HG02759 (cell line): ENCODE measurements around the gene BCAS4.
"Not testable (repeated sequence)": the region's sequence is repeated elsewhere in the genome, so short reads cannot be mapped to it uniquely, and the experiment has no call there.

ENCODE experiments used
- ATAC-seq: cut with Tn5 transposase; IDR thresholded peaks from one replicate; pipeline ENCODE4 v1.9.1; 2021; ENCODE audit warnings: mild to moderate bottlenecking, moderate library complexity; ENCODE audit not compliant: unreplicated experiment

The BCAS4 gene

GRCh38 chr20:50798650-50799049, 3.8 kb downstream of the BCAS4 start:
- no peak for ATAC-seq

- no peak for ATAC-seq
These were observed 4.5 kb downstream of the BCAS4 start for GRCh38 chr20:50799176-50799889.

DNA sequence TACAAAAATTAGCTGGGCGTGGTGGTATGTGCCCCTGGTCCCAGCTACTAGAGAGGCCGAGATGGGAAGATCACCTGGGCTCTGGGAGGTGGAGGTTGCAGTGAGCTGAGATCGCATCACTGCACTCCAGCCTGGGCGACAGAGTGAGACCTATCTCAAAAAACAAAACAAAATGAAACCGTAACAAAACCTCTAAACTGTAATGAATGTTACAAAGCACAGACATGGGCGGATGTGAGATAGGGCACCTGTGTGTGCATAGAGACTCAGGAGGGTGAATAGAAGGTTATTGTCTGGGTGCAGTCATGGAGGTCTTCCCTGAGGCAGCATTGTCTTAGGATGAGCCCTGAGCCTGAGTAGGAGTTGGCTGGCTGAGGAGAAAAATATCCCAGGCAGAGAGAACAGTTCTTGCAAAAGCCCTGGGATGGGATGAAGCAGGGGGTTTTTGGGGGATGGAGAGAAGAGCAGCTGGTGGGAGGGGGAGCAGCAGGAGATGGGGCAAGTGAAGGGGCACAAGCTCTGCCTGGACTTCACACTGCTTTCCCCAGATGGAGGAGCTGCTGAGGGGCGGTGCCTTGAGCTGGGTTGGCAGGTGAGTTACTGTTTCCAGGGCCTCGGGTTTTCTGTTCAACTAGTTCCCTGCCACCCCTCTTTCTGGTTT, 5.2 kb downstream of the BCAS4 start:
- ATAC-seq = peak; percentile 45

- ATAC-seq = not testable (repeated sequence)
These were observed 6.3 kb downstream of the BCAS4 start for GRCh38 chr20:50800986-50801746.

- no peak for ATAC-seq
These were observed 6.9 kb downstream of the BCAS4 start for GRCh38 chr20:50801747-50802125.

GRCh38 chr20:50802289-50802688, 7.4 kb downstream of the BCAS4 start:
- no peak for ATAC-seq

- ATAC-seq = no peak
These were observed 9.8 kb downstream of the BCAS4 start for GRCh38 chr20:50804437-50805348.

- no peak for ATAC-seq
These were observed 10.5 kb downstream of the BCAS4 start for GRCh38 chr20:50805349-50805684.

DNA sequence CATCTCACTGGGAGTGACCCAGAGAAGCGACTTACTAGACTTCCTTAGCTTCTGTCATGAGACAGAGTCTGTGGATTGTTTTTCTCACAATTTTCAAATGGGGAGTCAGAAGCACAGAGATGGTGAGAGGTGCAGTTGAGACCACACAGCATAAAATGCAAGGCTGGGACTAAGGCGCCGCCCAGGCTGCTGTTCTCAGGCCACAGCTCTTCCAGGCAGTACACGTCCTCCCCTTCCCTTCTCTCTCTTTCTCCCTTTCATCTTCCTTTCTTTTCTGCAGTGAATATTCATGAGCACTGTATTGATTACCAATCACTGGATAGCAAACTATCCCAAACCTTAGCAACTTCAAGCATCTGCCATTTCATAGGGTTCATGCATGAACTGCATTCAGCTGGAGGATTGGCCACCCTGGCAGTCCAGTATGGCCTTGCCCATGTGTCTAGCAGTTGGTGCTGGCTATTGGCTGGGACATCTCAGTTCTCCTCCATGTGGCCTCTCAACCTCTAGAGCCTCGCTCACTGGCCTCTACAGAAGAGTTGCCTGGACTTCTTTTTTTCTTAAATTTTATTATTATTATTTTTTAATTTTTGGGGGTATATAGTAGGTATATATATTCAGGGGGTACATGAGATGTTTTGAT, 11.4 kb downstream of the BCAS4 start:
- no peak for ATAC-seq

DNA sequence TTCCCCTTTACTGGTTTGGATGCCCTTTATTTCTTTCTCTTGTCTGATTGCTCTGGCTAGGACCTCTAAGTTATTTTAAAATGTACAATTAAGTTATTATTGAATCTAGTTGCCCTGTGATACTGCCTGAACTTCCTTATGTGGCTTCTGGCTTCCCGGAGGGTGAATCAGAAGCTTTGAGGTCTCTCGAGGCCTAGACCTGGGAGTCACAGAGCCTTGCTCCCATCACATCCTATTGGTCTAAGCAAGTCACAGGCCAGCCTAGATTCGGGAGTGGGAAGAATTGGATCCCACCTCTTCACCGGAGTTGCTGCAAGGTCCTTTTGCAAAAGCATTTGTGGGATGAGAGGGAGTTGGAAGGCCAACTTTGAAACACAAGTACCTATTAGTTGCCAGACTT, 15.2 kb downstream of the BCAS4 start:
- ATAC-seq = no peak

- no peak for ATAC-seq
These were observed 16.0 kb downstream of the BCAS4 start for GRCh38 chr20:50810842-50811241.

DNA sequence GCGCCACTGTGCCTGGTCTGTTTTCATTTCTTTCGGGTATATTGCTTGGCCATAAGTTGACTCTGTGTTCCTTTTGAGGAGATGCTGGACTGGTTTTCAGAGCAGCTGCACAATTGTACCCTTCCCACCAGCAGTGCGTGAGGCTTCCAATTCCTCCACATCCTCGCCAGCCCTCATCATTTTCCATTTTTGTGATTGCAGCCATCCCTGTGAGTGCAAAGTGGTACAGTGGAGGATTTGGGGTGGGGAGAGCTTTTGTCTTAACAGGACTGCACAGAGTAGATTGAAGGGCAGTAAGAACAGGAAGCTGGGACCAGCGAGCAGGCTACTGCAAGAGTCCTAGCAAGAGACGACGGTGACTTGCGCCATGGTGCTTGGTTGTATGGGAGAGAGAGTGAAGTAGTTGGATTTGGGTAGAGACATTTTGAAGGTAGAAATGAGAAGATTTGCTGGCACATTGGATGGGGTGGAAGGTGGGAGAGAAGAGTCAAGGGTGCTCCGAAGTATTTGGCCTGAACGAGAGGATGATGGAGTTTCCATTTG, 18.3 kb downstream of the BCAS4 start:
- ATAC-seq = no peak

DNA sequence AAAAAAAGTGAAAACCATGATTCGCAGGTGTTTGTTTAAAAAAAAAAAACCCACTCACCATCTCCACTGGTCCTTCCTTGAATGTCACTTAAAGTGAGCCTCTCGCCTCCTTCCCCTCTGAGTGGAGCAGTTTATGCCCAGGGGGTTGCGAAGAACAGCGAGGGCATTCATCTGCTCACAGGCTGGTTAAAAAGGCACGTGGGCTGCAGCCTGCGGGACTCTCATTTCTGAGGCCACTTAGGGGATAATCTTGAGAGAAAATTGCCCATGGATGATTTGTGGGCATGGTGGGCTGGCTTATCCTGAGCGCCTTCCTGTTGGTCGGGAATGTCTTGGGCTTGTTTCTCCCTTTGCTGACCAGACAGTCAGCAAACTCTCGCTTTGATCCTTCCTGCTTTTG, 18.9 kb downstream of the BCAS4 start:
- ATAC-seq = no peak

DNA sequence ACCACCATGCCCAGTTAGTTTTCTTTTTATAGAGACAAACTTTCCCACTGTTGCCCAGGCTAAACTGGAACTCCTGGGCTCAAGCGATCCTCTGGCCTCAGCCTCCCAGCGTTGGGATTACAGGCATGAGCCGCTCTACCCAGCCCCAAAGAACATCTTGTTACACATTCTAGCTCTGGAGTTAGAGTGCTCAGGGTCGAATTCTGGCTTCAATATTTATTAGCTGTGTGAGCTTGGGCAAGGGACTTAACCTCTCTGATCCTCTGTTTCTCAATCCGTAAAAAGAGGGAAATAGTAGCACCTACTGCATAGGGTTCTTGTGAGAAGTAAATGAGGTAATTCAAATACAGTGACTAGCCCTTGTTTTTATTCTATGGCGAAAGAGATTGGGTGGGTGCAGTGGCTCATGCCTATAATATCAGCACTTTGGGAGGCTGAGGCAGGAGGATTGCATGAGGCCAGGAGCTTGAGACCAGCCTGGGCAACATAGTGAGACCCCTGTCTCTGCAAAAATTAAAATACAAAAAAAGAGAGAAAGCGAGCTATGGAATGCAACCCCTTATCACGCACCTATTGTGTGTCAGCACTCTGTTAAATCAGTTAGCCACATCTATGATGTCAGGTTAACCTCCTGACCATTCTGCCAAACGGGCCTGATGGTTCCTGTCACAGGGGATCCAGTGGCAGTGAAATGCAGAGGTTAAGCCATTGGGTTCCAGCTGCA, 19.7 kb downstream of the BCAS4 start:
- ATAC-seq = no peak

DNA sequence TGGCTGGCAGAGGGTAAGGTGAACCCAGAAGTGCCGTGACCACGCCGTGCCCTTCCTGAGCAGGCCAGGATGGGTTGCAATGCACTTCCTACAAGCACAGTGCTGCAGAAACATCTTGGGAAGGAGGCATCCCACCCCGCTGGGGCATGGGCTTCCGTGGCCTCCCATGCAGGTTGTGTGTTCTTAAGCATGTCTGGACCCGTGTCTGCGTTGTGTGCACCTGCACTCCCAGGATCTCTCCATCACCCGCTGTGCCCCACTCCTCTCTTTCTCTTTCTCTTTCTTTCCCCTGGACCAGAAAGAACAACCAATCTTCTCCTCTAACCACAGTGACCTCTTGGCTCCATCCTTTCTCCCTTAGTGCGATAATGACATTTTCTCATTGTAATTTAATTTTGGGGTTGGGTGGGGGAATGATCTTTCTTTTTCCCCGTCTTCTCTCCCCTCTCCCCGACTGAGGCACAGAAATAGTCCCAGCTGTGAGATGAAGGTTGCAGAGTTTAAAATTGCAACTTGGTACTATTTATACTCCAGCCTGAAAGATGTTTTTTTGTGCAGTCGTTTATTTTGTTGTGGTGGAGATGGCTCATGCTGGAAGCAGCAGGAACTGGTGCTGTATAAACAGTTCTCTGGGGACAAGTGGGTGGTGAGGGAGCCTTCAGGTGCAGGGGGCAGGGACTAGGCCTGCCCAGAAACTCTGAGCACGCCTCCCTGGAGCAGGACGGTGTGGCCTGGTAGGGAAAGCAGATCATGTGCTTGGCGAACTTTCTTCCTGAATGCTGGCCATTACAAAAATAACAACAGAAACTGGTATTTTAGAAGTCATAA, 20.5 kb downstream of the BCAS4 start:
- peak; percentile 49 for ATAC-seq

DNA sequence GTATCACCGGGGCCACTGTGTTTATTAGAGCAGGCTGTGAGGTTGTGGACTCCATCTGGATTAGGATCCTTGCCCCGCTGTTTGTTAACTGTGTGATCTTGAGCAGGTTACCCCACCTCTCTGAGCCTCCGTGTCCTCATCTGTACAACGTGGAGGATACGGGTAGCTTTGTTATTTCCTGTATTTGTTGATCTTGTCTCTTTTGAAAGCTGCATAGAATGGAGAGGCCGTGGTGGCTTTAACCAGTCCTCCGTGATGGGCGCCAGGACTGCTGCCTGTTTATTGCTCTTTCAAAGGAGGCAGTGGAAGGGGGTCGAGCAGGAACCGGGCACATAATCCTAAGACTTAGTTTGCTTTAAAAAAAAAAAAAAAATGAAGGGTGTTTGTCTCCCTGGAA, 22.9 kb downstream of the BCAS4 start:
- no peak for ATAC-seq

- peak; percentile 34 for ATAC-seq
These were observed 24.5 kb downstream of the BCAS4 start for GRCh38 chr20:50819349-50819748.

DNA sequence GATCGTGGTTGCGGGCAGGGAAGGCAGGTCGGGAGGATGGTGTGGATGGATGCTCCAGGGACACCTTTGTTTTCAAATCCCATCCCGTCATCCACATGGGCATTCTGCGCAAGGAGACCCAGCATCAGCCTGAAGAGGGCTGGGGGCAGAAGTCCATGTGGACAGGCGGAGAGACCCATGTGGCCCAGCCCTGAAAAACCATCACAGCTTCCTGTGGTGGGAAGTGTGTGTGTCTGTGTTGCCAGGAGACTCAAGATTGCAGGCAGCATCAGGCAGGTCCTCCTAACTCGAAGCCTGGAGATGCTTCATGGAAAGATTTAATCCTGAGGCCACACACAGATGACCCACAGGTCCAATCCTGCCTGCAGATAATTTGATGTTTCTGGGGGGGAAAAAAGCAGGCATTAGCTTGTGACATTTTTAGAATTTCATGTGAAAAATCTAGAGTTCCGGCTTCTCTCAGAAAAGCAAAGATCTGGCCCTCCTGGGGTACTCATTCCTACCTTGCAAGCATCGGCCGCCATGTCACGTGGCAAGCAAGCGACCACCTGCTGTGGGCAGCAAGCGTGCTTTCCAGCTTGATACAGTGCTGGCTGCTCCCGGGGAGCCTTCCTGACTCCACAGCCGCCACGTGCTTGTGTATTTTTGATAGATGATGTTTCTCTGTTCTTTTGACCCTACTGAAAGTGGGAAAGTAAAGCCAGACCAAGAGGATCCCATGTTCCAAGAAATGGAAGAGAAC, 25.8 kb downstream of the BCAS4 start:
- no peak for ATAC-seq
